RCC 7860 (cell line): ENCODE data around the gene PPHLN1.
"Not testable (repeated sequence)": the region's sequence is repeated elsewhere in the genome, so short reads cannot be mapped to it uniquely, and the experiment has no call there.

Source experiments
- DNase-seq: peaks from one replicate; pipeline ENCODE4 v3.0.0-alpha.2; 2015; ENCODE audit warnings: low spot score
- FAIRE-seq: peaks from 2 replicates; lab custom pipeline; 2012; peaks lifted over from hg19 to GRCh38; lab: Jason Lieb, UNC

Gene PPHLN1

GRCh38 chr12:42320796-42321195 lies 5.2 kb upstream of the PPHLN1 start:
- DNase-seq (no peak), FAIRE-seq (no peak)

GRCh38 chr12:42322567-42322966 lies 3.4 kb upstream of the PPHLN1 start:
- FAIRE-seq (no peak), DNase-seq (no peak)

- FAIRE-seq: no peak
- no peak for DNase-seq
Observed at GRCh38 chr12:42323856-42324255, 2.1 kb upstream of the PPHLN1 start.

GRCh38 chr12:42325326-42325652 lies 678 bp upstream of the PPHLN1 start:
- DNase-seq (no peak), FAIRE-seq (no peak)

GRCh38 chr12:42326541-42327226 lies 717 bp downstream of the PPHLN1 start:
- FAIRE-seq (no peak), DNase-seq (no peak)

GRCh38 chr12:42327227-42327590 lies 1.2 kb downstream of the PPHLN1 start:
- FAIRE-seq (no peak), DNase-seq (no peak)

GRCh38 chr12:42330097-42330496 lies 4.1 kb downstream of the PPHLN1 start:
- not testable (repeated sequence) for FAIRE-seq, DNase-seq

GRCh38 chr12:42332301-42333285 lies 6.6 kb downstream of the PPHLN1 start:
- peak; percentile 69 for FAIRE-seq
- DNase-seq: peak; percentile 16

- no peak for DNase-seq
- FAIRE-seq: no peak
Observed at GRCh38 chr12:42336286-42336685, 10.3 kb downstream of the PPHLN1 start.

GRCh38 chr12:42338280-42338679 lies 12.3 kb downstream of the PPHLN1 start:
- no peak for FAIRE-seq
- no peak for DNase-seq

- DNase-seq: no peak
- no peak for FAIRE-seq
Observed at GRCh38 chr12:42342028-42342427, 16.1 kb downstream of the PPHLN1 start.

GRCh38 chr12:42343721-42344120 lies 17.8 kb downstream of the PPHLN1 start:
- no peak for FAIRE-seq
- DNase-seq: no peak

GRCh38 chr12:42346403-42347002 lies 20.5 kb downstream of the PPHLN1 start:
- FAIRE-seq (no peak), DNase-seq (no peak)

- not testable (repeated sequence) for DNase-seq, FAIRE-seq
Observed at GRCh38 chr12:42349119-42350020, 23.4 kb downstream of the PPHLN1 start.

GRCh38 chr12:42350021-42350407 lies 24.0 kb downstream of the PPHLN1 start:
- not testable (repeated sequence) for DNase-seq, FAIRE-seq

- FAIRE-seq: no peak
Observed at GRCh38 chr12:42356344-42356743, 30.4 kb downstream of the PPHLN1 start.

GRCh38 chr12:42360747-42361403 lies 34.9 kb downstream of the PPHLN1 start:
- no peak for DNase-seq
- FAIRE-seq: no peak

More at GRCh38 chr12:42356344-42356743, 30.4 kb downstream of the PPHLN1 start:
- no peak for DNase-seq

GRCh38 chr12:42361909-42362646 lies 36.1 kb downstream of the PPHLN1 start:
- FAIRE-seq (no peak), DNase-seq (no peak)

- DNase-seq (no peak), FAIRE-seq (no peak)
Observed at GRCh38 chr12:42362647-42363260, 36.8 kb downstream of the PPHLN1 start.
